OCI-LY3 (cell line): Measurements from ENCODE around the gene OR14K1.

ENCODE experiments used
- CTCF ChIP-seq: fragments of 200-600, 300-600 bp; sonication (generic); IDR thresholded peaks from 2 replicates; pipeline ENCODE4 v1.5.1; 2014; ENCODE audit warnings: antibody characterized with exemption, low read length, low read depth
- EZH2phosphoT487 ChIP-seq: fragments of 200-600 bp; shearing (Covaris generic); IDR thresholded peaks from 2 replicates; pipeline ENCODE4 v1.6.1; 2018; ENCODE audit warnings: antibody characterized with exemption, mixed run types, low read depth

- TF ChIP-seq CTCF = no peak
- TF ChIP-seq EZH2phosphoT487 = no peak
Measured at GRCh38 chr1:247740721-247741120, 2.3 kb downstream of the OR14K1 start.
